ENCODE results near the gene SLC30A1.
"Not testable (repeated sequence)": the region's sequence is repeated elsewhere in the genome, so short reads cannot be mapped to it uniquely, and the experiment has no call there.

The SLC30A1 gene

GRCh38 chr1:211546543-211546942, 32.4 kb downstream of the SLC30A1 start:
- no peak for DNase-seq

- DNase-seq = no peak
Measured at GRCh38 chr1:211543025-211543424, 35.9 kb downstream of the SLC30A1 start.

- DNase-seq = no peak
Measured at GRCh38 chr1:211541720-211542477, 37.1 kb downstream of the SLC30A1 start.

GRCh38 chr1:211541278-211541677, 37.7 kb downstream of the SLC30A1 start:
- DNase-seq = no peak

- not testable (repeated sequence) for DNase-seq
Measured at GRCh38 chr1:211540824-211541223, 38.1 kb downstream of the SLC30A1 start.

GRCh38 chr1:211538287-211538686, 40.7 kb downstream of the SLC30A1 start:
- DNase-seq = no peak

GRCh38 chr1:211537253-211537652, 41.7 kb downstream of the SLC30A1 start:
- DNase-seq = no peak

GRCh38 chr1:211536606-211537005, 42.4 kb downstream of the SLC30A1 start:
- DNase-seq = no peak

GRCh38 chr1:211535346-211535745, 43.6 kb downstream of the SLC30A1 start:
- no peak for DNase-seq

- DNase-seq = no peak
Measured at GRCh38 chr1:211534545-211535291, 44.2 kb downstream of the SLC30A1 start.

GRCh38 chr1:211532088-211532444, 46.9 kb downstream of the SLC30A1 start:
- no peak for DNase-seq

- DNase-seq = no peak
Measured at GRCh38 chr1:211531194-211532087, 47.5 kb downstream of the SLC30A1 start.

GRCh38 chr1:211530102-211530501, 48.9 kb downstream of the SLC30A1 start:
- DNase-seq = no peak

GRCh38 chr1:211529453-211529852, 49.5 kb downstream of the SLC30A1 start:
- DNase-seq = no peak

GRCh38 chr1:211529011-211529410, 50.0 kb downstream of the SLC30A1 start:
- no peak for DNase-seq

GRCh38 chr1:211527888-211528287, 51.1 kb downstream of the SLC30A1 start:
- no peak for DNase-seq

- no peak for DNase-seq
Measured at GRCh38 chr1:211527006-211527405, 52.0 kb downstream of the SLC30A1 start.

- no peak for DNase-seq
Measured at GRCh38 chr1:211526101-211526500, 52.9 kb downstream of the SLC30A1 start.

GRCh38 chr1:211525101-211525676, 53.8 kb downstream of the SLC30A1 start:
- no peak for DNase-seq

GRCh38 chr1:211524521-211524920, 54.4 kb downstream of the SLC30A1 start:
- DNase-seq = no peak

GRCh38 chr1:211522804-211523203, 56.2 kb downstream of the SLC30A1 start:
- no peak for DNase-seq

Data from CD4-positive, alpha-beta T cell treated with Interleukin-15 for 1 hour (primary cell).